HG03457 (cell line): Measurements from ENCODE around the gene ZBTB26.
"Not testable (repeated sequence)": the region's sequence is repeated elsewhere in the genome, so short reads cannot be mapped to it uniquely, and the experiment has no call there.

Source experiments
- ATAC-seq: cut with Tn5 transposase; IDR thresholded peaks from one replicate; pipeline ENCODE4 v1.9.1; 2021; ENCODE audit warnings: moderate number of reproducible peaks; ENCODE audit not compliant: unreplicated experiment

ZBTB26 gene

DNA sequence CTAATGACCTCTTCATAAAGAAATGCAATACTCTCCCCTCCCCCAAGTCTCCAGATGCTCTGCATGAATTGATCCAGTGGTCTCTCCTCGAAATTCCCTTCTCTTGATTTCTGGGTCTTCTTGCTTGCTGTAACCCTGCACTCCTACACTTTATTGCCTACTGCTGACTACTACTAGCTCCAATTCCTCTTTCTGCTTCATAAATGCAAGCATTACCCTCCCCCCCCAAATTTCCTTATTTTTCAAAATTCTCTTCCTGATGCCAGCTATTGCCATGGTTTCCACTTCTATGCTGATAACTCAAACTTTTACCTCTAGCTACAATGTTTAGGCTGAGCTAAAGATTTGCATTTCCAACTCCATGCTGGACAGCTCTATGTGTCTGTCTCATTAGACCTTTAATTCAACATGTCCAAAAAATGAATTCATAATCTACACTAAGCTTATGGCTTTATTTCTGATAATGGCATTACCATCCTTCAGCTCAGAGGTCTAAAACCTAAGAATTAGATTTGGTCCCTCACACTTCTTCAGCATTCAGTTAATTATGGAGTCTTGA lies 1.4 kb downstream of the ZBTB26 start:
- ATAC-seq: no peak

- no peak for ATAC-seq
Measured at GRCh38 chr9:122923947-122924346, 7.4 kb downstream of the ZBTB26 start.

- ATAC-seq: no peak
Measured at GRCh38 chr9:122922713-122923112, 8.6 kb downstream of the ZBTB26 start.

GRCh38 chr9:122918310-122918709 lies 13.0 kb downstream of the ZBTB26 start:
- ATAC-seq: no peak

- peak; percentile 87 for ATAC-seq
Measured at GRCh38 chr9:122912964-122913673, 18.2 kb downstream of the ZBTB26 start, which contains the start of gene ZBTB6. Gene ZBTB6, minus strand, starts transcription at chr9:122913323. Its CDS starts 1,251 bp downstream, at chr9:122912072.

GRCh38 chr9:122912671-122912963 lies 18.7 kb downstream of the ZBTB26 start:
- ATAC-seq: no peak

DNA sequence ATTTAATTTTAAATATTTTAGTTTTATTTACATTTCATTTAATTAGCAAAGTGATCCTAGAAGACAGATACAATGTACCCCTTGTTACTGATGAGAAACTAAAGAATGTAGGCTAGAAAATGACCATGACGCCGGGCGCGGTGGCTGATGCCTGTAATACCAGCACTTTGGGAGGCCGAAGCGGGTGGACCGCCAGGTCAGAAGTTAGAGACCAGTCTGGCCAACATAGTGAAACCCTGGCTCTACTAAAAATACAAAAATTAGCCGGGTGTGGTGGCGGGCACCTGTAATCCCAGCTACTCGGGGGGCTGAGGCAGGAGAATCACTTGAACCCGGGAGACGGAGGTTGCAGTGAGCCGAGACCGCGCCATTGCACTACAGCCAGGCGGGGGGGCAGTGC lies 25.2 kb downstream of the ZBTB26 start:
- ATAC-seq: not testable (repeated sequence)

GRCh38 chr9:122904823-122905710 lies 26.2 kb downstream of the ZBTB26 start, which contains the start of gene RC3H2:
Gene RC3H2, minus strand, starts transcription at chr9:122905359. Its CDS starts 7,850 bp downstream, at chr9:122897509.
- peak; percentile 85 for ATAC-seq

GRCh38 chr9:122904466-122904822 lies 26.9 kb downstream of the ZBTB26 start:
- ATAC-seq: peak; percentile 4

DNA sequence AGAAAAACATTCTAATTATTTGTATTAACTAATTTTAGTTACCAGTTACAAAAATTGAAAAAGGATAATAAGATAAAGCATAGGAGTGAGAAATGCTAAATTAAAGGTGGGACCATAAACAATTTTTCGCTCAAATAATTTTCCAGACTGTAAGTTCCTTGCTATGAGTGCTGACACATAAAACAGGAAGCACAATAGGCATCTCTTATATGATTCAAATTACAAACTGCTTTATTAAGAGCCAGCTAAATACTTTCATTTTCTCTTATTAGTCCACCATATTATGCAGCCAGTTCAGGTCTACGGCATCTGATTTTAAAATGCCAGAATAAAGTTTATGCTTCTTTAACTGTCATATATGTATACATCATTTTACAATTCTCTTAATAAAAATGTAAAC lies 30.5 kb downstream of the ZBTB26 start:
- no peak for ATAC-seq

- ATAC-seq: no peak
Measured at GRCh38 chr9:122897969-122898368, 33.3 kb downstream of the ZBTB26 start.

DNA sequence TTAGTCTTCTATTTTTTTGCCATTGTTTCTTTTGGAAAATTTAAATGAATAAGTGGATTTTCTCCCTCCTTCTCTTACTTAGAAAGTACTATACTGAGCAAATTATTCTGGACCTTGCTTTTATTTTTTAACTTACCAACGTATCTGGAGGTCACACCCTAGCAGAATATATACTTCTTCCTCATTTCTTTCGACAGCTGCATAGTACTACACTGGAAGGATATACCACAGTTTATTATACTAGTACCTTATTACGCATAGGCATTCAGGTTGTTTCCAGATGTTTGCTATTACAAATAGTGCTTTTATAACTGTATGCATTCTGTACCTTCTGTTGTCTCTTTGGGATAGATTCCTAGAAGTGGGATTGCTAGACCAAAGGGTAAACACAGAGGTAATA lies 42.8 kb downstream of the ZBTB26 start:
- no peak for ATAC-seq

DNA sequence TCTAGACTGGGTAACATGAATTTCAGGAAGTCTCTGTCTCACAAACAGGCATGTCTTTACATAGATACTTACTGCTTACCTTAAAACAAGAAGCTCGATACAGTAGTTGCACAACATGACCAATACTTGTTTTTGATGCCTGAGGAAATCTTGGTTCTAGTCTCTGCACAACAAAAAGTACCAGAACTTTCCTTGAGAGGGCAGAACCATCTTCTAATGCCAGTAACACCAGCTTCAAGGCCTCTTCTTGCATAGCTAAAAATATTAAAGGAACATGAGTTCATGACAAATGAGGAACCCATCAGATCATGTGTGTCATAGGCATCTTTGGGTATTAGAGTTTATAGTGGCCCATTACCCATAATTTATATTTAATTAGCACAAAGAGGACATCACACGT lies 48.2 kb downstream of the ZBTB26 start:
- no peak for ATAC-seq

GRCh38 chr9:122879443-122879842 lies 51.9 kb downstream of the ZBTB26 start:
- ATAC-seq: no peak

DNA sequence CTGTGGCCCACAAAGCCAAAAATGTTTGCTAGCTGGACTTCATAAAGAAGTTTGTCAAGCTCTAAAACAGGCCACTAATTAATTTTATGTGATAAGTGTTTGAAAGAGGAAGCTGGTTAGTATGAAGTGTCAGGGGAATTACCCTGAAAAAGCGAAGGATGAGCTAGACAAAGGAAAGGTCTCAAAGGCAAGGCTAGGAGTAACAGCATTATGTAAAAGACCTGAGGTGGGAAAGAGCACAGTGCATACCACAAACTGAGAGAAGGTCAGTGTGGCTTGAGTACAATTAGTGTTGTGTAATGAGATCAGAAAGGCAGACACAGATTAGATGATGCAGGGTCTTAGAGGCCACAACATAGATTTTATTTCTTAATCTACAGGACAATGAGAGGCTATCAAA lies 55.8 kb downstream of the ZBTB26 start:
- no peak for ATAC-seq

GRCh38 chr9:122867276-122867675 lies 64.0 kb downstream of the ZBTB26 start:
- ATAC-seq: not testable (repeated sequence)

DNA sequence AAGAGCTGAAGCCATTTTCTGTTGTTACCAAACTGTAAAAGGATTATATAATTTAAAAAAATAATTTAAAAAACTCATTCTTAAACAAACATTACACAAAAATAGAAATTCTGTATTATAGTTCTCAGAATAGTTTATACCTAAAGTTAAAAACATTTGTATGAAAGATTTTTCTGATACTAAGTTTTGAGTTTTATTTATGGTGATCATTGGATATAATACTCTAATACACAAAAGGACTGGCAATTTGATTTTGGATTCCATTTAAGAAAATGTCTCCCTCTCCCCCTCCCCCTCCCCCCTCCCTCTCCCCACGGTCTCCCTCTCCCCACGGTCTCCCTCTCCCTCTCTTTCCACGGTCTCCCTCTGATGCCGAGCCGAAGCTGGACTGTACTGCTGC lies 65.2 kb downstream of the ZBTB26 start:
- ATAC-seq: no peak
